IMR-90 (cell line): ENCODE data around the gene CST11. TPM values are rescaled to one million over a fixed set of nuclear protein-coding genes. Genes with fewer than 3 reads are reported as not detected.

Experiments
- ATAC-seq: fragments of 200-7000 bp; cut with Tn5 transposase; 2 replicates; pipeline ENCODE4 v1.9.1; 2020; ENCODE audit warnings: low read depth, mild to moderate bottlenecking, moderate library complexity
- BruUV-seq: library from RNA; stranded (reverse); fragments of 400-500 nt; replicated peaks from 2 replicates; lab custom pipeline; 2021; lab: Mats Ljungman, UMichigan
- CTCF ChIA-PET: fragments of 300-600 bp; formaldehyde crosslinking; extraction: SDS; loops from one replicate; lab custom pipeline; 2021; ENCODE audit warnings: antibody characterized with exemption; lab: Yijun Ruan, JAX
- POLR2A ChIA-PET: fragments of 300-600 bp; sonication (Branson Sonifier 250); formaldehyde crosslinking; loops from one replicate; lab custom pipeline; 2022; ENCODE audit warnings: antibody characterized with exemption; ENCODE audit not compliant: unreplicated experiment; lab: Charles Lee
- DNase-seq: peaks from one replicate; pipeline ENCODE4 v3.0.0; 2013
- H2AFZ ChIP-seq: replicated peaks from 2 replicates; pipeline ENCODE3; 2013; ENCODE audit warnings: low read length, mild to moderate bottlenecking; ENCODE audit not compliant: poor library complexity
- H2AK5ac ChIP-seq: 2 replicates; pipeline ENCODE4 v1.6.1; 2013; ENCODE audit warnings: low read depth, low read length, inconsistent platforms
- H2AK9ac ChIP-seq: replicated peaks from 2 replicates; pipeline ENCODE3; 2013; ENCODE audit warnings: mild to moderate bottlenecking, low read depth, low read length, moderate library complexity; ENCODE audit not compliant: poor library complexity
- H2BK120ac ChIP-seq: 2 replicates; pipeline ENCODE4 v1.6.1; 2013; ENCODE audit warnings: low read depth, low read length, inconsistent platforms
- H2BK15ac ChIP-seq: 3 replicates; pipeline ENCODE4 v1.6.1; 2013; ENCODE audit warnings: low read depth, low read length, inconsistent platforms
- H2BK20ac ChIP-seq: 2 replicates; pipeline ENCODE4 v1.6.1; 2013; ENCODE audit warnings: low read depth, mild to moderate bottlenecking, inconsistent platforms, low read length, moderate library complexity
- H2BK5ac ChIP-seq: 2 replicates; pipeline ENCODE4 v1.6.1; 2013; ENCODE audit warnings: mild to moderate bottlenecking, low read depth, low read length, inconsistent platforms; ENCODE audit not compliant: poor library complexity, severe bottlenecking
- H3K14ac ChIP-seq: replicated peaks from 2 replicates; pipeline ENCODE4 v1.6.1; 2013; ENCODE audit warnings: low read depth, low read length, inconsistent platforms
- H3K18ac ChIP-seq: 2 replicates; pipeline ENCODE4 v1.6.1; 2013; ENCODE audit warnings: low read depth, low read length, control low read depth
- H3K23ac ChIP-seq: 2 replicates; pipeline ENCODE4 v1.6.1; 2013; ENCODE audit warnings: low read depth, low read length, inconsistent platforms
- H3K27ac ChIP-seq: 2 replicates; pipeline ENCODE4 v1.5.1; 2013; ENCODE audit warnings: mild to moderate bottlenecking, control low read depth, low read length; ENCODE audit not compliant: insufficient read depth
- H3K27me3 ChIP-seq: 2 replicates; pipeline ENCODE4 v1.6.1; 2013; ENCODE audit warnings: low read length; ENCODE audit not compliant: control insufficient read depth, insufficient read depth
- H3K36me3 ChIP-seq: 2 replicates; pipeline ENCODE4 v1.6.1; 2013; ENCODE audit warnings: low read length, mixed read lengths; ENCODE audit not compliant: control insufficient read depth, insufficient read depth
- H3K4ac ChIP-seq: 2 replicates; pipeline ENCODE4 v1.6.1; 2013; ENCODE audit warnings: low read depth, low read length, inconsistent platforms
- H3K4me1 ChIP-seq: 2 replicates; pipeline ENCODE4 v1.6.1; 2013; ENCODE audit warnings: low read length, mixed read lengths; ENCODE audit not compliant: control insufficient read depth, insufficient read depth
- H3K4me2 ChIP-seq: 2 replicates; pipeline ENCODE4 v1.6.1; 2013; ENCODE audit warnings: low read depth, mild to moderate bottlenecking, control low read depth, low read length, moderate library complexity
- H3K4me3 ChIP-seq: 2 replicates; pipeline ENCODE4 v1.5.1; 2013; ENCODE audit warnings: low read depth, mild to moderate bottlenecking, control low read depth, low read length, moderate library complexity; ENCODE audit not compliant: insufficient read depth
- H3K56ac ChIP-seq: 2 replicates; pipeline ENCODE4 v1.6.1; 2013; ENCODE audit warnings: low read length, inconsistent platforms; ENCODE audit not compliant: insufficient read depth; ENCODE audit errors: extremely low read depth
- H3K79me1 ChIP-seq, 2 experiments: 2 replicates each; pipeline ENCODE4 v1.6.1; 2013; ENCODE audit warnings: low read length in 2 of 2, inconsistent platforms in 1 of 2, low read depth in 1 of 2
- H3K9ac ChIP-seq: 2 replicates; pipeline ENCODE4 v1.6.1; 2013; ENCODE audit warnings: low read depth, low read length, control low read depth
- H3K9me1 ChIP-seq: 2 replicates; pipeline ENCODE4 v1.6.1; 2013; ENCODE audit warnings: low read length, inconsistent platforms; ENCODE audit not compliant: insufficient read depth
- H3K9me3 ChIP-seq: 2 replicates; pipeline ENCODE4 v1.6.1; 2013; ENCODE audit warnings: low read length; ENCODE audit not compliant: control insufficient read depth, insufficient read depth
- H4K20me1 ChIP-seq: 2 replicates; pipeline ENCODE4 v1.6.1; 2013; ENCODE audit warnings: low read length, inconsistent platforms; ENCODE audit not compliant: insufficient read depth
- H4K5ac ChIP-seq: 2 replicates; pipeline ENCODE4 v1.6.1; 2013; ENCODE audit warnings: mild to moderate bottlenecking, low read depth, low read length, control low read depth
- H4K8ac ChIP-seq, 2 experiments: 2 replicates each; pipeline ENCODE4 v1.6.1; 2013; ENCODE audit warnings: low read depth in 2 of 2, low read length in 2 of 2, control low read depth in 1 of 2, inconsistent platforms in 1 of 2
- H4K91ac ChIP-seq: 2 replicates; pipeline ENCODE4 v1.6.1; 2013; ENCODE audit warnings: low read depth, low read length, inconsistent platforms; ENCODE audit not compliant: insufficient read depth
- BHLHE40 ChIP-seq: fragments of 150-350 bp; IDR thresholded peaks from 2 replicates; pipeline ENCODE4 v1.6.1; 2016; ENCODE audit warnings: mild to moderate bottlenecking, low read depth, low read length
- FOS ChIP-seq: fragments of 150-350 bp; IDR thresholded peaks from 2 replicates; pipeline ENCODE4 v1.6.1; 2016; ENCODE audit warnings: low read depth, low read length
- MAFK ChIP-seq: IDR thresholded peaks from 2 replicates; pipeline ENCODE4 v1.6.1; 2012; ENCODE audit warnings: low read depth, low read length, improper control_type of control experiment
- MAZ ChIP-seq: IDR thresholded peaks from 2 replicates; pipeline ENCODE4 v1.6.1; 2012; ENCODE audit warnings: low read depth, mild to moderate bottlenecking, low read length, improper control_type of control experiment, moderate library complexity, borderline replicate concordance
- MXI1 ChIP-seq: IDR thresholded peaks from 2 replicates; pipeline ENCODE4 v1.6.1; 2012; ENCODE audit warnings: low read depth, mild to moderate bottlenecking, low read length, moderate library complexity, borderline replicate concordance
- POLR2A ChIP-seq: IDR thresholded peaks from 2 replicates; pipeline ENCODE4 v1.6.1; 2012; ENCODE audit warnings: mild to moderate bottlenecking, low read depth, low read length
- RCOR1 ChIP-seq: IDR thresholded peaks from 2 replicates; pipeline ENCODE4 v1.6.1; 2012; ENCODE audit warnings: mild to moderate bottlenecking, low read length, improper control_type of control experiment; ENCODE audit not compliant: insufficient replicate concordance
- RFX5 ChIP-seq: IDR thresholded peaks from 2 replicates; pipeline ENCODE4 v1.8.0; 2012; ENCODE audit warnings: low read depth, mild to moderate bottlenecking, low read length, moderate library complexity
- SMC3 ChIP-seq: fragments of 150-350 bp; IDR thresholded peaks from 2 replicates; pipeline ENCODE4 v1.6.1; 2016; ENCODE audit warnings: low read depth, mild to moderate bottlenecking, antibody characterized with exemption, low read length, moderate library complexity
- WGBS, 2 experiments: methylation state at CpG; one replicate each; pipeline versions ENCODE4 v1.1.5 to v1.1.7; 2013; ENCODE audit warnings: missing lambda C conversion rate in 2 of 2; ENCODE audit not compliant: insufficient read length in 1 of 2; ENCODE audit errors: extremely low coverage in 2 of 2; 5-methylcytosine and 5-hydroxymethylcytosine counted together
- dilution Hi-C: fragments of 300-500 bp; cut with HindIII; formaldehyde crosslinking; loops from one replicate; pipeline ENCODE4 v1.14.3; 2018; ENCODE audit warnings: low sequenced_read_pairs; ENCODE audit not compliant: unreplicated experiment
- in situ Hi-C: fragments of 300-500 bp; cut with MboI; formaldehyde crosslinking; loops from 3 replicates; pipeline ENCODE4 v1.14.3; 2019; ENCODE audit warnings: low sequenced_read_pairs, inconsistent platforms, mixed read lengths
- intact Hi-C: fragments of 100-400 bp; cut with micrococcal nuclease; formaldehyde crosslinking; loops from 2 replicates; pipeline ENCODE4 v1.10.0; 2022
- polyA plus RNA-seq, 3 experiments: library from polyadenylated mRNA; depleted of rRNA; stranded (reverse); fragments of >200 nt; gene quantifications; 2 replicates each; pipeline ENCODE4 v1.2.3, GENCODE V29; 2012; ENCODE audit warnings: low replicate concordance in 1 of 3
- total RNA-seq: library from RNA; depleted of rRNA; stranded (reverse); fragments of >200 nt; gene quantifications from 2 replicates; pipeline ENCODE4 v1.2.3, GENCODE V29; 2012
- TF ChIP-seq, protein P1 (sequence below): conservative IDR thresholded peaks from 2 replicates; pipeline ENCODE4 v1.5.1; 2012; ENCODE audit warnings: mild to moderate bottlenecking, low read depth, low read length, improper control_type of control experiment
- TF ChIP-seq, protein P2 (sequence below): fragments of 150-350 bp; IDR thresholded peaks from 2 replicates; pipeline ENCODE4 v1.6.1; 2016; ENCODE audit warnings: low read depth, mild to moderate bottlenecking, low read length, moderate library complexity, borderline replicate concordance
- TF ChIP-seq, protein P3 (sequence below): fragments of 150-350 bp; IDR thresholded peaks from 2 replicates; pipeline ENCODE4 v1.6.1; 2017; ENCODE audit warnings: mild to moderate bottlenecking, antibody characterized with exemption, low read length, low read depth

Gene CST11
- total and polyA plus RNA-seq, 2 of the 4 experiments (the other 2 are of a cell fraction), result not detected

DNA sequence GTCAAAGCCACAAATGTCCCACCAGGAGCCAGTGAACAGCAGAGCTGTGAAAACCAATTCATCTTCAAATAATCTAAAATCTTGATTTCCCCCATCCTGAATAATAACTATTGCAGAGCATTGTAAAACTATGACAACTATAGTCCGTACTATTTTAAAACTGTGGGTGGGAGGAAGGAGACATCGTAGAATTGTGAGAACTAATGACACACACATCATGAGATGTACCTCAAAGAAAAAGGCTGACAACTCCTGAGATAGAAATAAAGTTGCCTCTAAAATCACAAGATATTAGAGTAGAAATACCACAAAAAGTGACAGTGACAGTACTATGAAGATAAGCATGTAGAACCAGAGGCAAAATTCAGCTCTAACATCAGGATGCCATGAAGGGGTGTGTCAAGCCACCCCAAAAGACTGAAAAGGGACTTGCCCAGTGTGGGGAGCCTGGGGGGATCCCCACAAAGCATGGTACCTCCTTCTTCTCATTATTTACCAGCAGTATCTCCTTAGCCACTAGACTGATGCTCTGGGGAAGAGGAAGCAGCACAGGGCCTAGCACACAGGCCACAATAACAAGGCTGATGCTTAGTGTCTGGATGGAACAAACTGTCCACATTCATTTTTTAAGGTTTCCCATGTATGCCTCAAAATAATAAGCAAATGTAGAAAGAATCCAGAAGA lies 44.8 kb downstream of the CST11 start:
- Histone ChIP-seq H4K20me1 (peaks cover 49% of the 10 kb centered on the region), H3K9ac (no peak overlapping the region), H3K23ac (no peak overlapping the region), H4K5ac (no peak overlapping the region), H3K4me1 (peaks cover 15% of the 10 kb centered on the region), H3K18ac (no peak overlapping the region), H3K9me1 (peaks cover 13% of the 10 kb centered on the region), H2AFZ (no peak overlapping the region), H3K4me3 (no peak overlapping the region), H3K56ac (no peak overlapping the region), H2AK5ac (no peak overlapping the region), H4K8ac (no peak overlapping the region), H2BK120ac (no peak overlapping the region), H2BK20ac (no peak overlapping the region), H3K4me2 (no peak overlapping the region), H4K91ac (no peak overlapping the region), H3K9me3 (no peaks in the 10 kb centered on the region), H3K27ac (no peak overlapping the region), H2BK15ac (no peak overlapping the region), H3K27me3 (no peaks in the 10 kb centered on the region), H3K4ac (no peak overlapping the region), H3K79me1 (peaks cover 24 to 78% of the 10 kb centered on the region in 2 experiments), H2AK9ac (no peak overlapping the region), H3K14ac (no peak overlapping the region), H2BK5ac (no peak overlapping the region), H3K36me3 (no peaks in the 10 kb centered on the region)
- in situ Hi-C loops, result no loop called here
- DNase-seq, result no peak
- CTCF ChIA-PET, result no interaction called here
- intact Hi-C loops, result no loop called here
- BruUV-seq, result no TSS peak
- POLR2A ChIA-PET, result no interaction called here
- TF ChIP-seq POLR2A, result no peak
- TF ChIP-seq SMC3, result no peak
- no peak for TF ChIP-seq MAZ
- TF ChIP-seq, protein P1, sequence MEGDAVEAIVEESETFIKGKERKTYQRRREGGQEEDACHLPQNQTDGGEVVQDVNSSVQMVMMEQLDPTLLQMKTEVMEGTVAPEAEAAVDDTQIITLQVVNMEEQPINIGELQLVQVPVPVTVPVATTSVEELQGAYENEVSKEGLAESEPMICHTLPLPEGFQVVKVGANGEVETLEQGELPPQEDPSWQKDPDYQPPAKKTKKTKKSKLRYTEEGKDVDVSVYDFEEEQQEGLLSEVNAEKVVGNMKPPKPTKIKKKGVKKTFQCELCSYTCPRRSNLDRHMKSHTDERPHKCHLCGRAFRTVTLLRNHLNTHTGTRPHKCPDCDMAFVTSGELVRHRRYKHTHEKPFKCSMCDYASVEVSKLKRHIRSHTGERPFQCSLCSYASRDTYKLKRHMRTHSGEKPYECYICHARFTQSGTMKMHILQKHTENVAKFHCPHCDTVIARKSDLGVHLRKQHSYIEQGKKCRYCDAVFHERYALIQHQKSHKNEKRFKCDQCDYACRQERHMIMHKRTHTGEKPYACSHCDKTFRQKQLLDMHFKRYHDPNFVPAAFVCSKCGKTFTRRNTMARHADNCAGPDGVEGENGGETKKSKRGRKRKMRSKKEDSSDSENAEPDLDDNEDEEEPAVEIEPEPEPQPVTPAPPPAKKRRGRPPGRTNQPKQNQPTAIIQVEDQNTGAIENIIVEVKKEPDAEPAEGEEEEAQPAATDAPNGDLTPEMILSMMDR, result no peak
- TF ChIP-seq RFX5, result no peak
- no peak for TF ChIP-seq BHLHE40
- TF ChIP-seq, protein P2, sequence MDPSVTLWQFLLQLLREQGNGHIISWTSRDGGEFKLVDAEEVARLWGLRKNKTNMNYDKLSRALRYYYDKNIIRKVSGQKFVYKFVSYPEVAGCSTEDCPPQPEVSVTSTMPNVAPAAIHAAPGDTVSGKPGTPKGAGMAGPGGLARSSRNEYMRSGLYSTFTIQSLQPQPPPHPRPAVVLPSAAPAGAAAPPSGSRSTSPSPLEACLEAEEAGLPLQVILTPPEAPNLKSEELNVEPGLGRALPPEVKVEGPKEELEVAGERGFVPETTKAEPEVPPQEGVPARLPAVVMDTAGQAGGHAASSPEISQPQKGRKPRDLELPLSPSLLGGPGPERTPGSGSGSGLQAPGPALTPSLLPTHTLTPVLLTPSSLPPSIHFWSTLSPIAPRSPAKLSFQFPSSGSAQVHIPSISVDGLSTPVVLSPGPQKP, result no peak
- TF ChIP-seq, protein P3, sequence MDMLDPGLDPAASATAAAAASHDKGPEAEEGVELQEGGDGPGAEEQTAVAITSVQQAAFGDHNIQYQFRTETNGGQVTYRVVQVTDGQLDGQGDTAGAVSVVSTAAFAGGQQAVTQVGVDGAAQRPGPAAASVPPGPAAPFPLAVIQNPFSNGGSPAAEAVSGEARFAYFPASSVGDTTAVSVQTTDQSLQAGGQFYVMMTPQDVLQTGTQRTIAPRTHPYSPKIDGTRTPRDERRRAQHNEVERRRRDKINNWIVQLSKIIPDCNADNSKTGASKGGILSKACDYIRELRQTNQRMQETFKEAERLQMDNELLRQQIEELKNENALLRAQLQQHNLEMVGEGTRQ, result no peak
- TF ChIP-seq MXI1, result no peak
- no peak for TF ChIP-seq FOS
- no peak for TF ChIP-seq MAFK
- no peak for TF ChIP-seq RCOR1
- no CpG with 5 or more reads among the region's 2 CpGs for WGBS, 2 experiments
- dilution Hi-C loops, result no loop called here
- no peak for ATAC-seq
